Lung microvascular endothelial cell (primary cell): Measurements from ENCODE around the gene ADRA1B. TPM values are rescaled to one million over a fixed set of nuclear protein-coding genes. Genes with fewer than 3 reads are reported as not detected.
"Not testable (repeated sequence)": the region's sequence is repeated elsewhere in the genome, so short reads cannot be mapped to it uniquely, and the experiment has no call there.

ENCODE experiments used
- DNase-seq, 2 donors: peaks; one replicate each; pipeline versions ENCODE4 v3.0.0 to v3.0.0-alpha.2; 2010; ENCODE audit warnings: low read depth in 2 of 2
- total RNA-seq: library from RNA; depleted of rRNA; stranded (reverse); fragments of >200 nt; gene quantifications from 2 replicates; pipeline ENCODE4 v1.2.1, GENCODE V29; 2014

The ADRA1B gene
- total RNA-seq, 1 donor from 2014 or later: under 0.01 TPM

- DNase-seq: not testable (repeated sequence)
Observed at GRCh38 chr5:160014197-160014596, 97.9 kb downstream of the ADRA1B start.

DNA sequence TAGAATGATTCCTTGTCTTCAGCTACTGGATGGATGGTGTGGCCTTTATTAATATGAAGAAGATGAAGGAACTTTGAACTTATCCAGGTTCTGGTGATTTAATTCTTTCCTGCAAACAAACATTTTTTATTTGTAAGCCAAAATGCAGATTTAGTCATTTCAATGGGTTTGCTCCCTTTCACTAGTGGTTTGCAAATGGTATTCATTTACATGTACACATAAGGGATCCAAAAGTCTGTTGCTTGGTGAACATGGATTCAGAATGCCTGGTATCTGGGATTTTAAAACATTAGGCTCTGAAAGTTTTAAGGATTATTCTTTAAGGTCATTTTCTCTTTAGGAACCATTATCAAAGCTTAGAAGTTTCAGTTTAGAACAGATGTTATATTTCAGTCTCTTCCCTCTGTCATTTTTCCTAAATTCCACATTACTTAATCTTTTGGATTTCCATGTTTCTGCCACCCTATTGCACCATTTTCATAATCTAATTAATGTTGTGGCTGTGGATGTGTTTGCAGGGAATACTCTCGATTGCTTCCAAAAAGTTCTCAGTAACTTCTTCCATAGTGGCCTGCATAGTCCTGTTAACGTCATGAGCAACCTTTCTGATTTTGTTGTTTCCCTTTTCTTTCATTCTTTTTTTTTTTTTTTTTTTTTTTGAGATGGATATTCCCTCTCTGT lies 102.8 kb downstream of the ADRA1B start:
- no peak for DNase-seq

DNA sequence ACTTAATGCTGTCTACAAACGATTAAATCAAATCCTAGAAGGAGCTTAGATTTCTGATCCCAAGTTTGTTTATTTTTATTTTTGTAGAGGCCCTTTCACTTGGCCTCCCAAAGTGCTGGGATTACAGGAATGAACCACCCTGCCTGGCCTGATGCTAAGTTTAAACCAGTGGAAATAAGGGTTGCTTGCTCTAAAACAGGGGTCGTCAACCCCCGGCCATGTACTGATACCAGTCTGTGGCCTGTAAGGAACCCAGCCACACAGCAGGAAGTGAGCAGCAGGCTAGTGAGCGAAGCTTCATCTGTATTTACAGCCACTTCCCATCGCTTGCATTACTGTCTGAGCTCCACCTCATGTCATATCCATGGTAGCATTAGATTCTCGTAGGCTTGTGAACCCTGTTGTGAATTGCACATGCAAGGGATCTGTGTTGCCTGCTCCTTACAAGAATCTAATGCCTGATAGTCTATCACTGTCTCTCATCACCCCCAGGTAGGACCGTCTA lies 104.0 kb downstream of the ADRA1B start:
- peak; percentile 57 to 67 for DNase-seq

- peak; percentile 84 to 88 for DNase-seq
Observed at GRCh38 chr5:160020964-160021363, 104.7 kb downstream of the ADRA1B start.

GRCh38 chr5:160021831-160022446 lies 105.7 kb downstream of the ADRA1B start:
- peak; percentile 79 to 89 for DNase-seq

Other genes starting within 250 kb of the ADRA1B start
- gene TTC1, start 92.7 kb downstream of the ADRA1B start, total RNA-seq: 41.0 and 50.0 TPM in 2 replicates
- gene PWWP2A, start 203.0 kb downstream of the ADRA1B start, total RNA-seq: 7.2 and 13.7 TPM in 2 replicates